Effector memory CD4-positive, alpha-beta T cell (primary cell): Measurements from ENCODE around the gene NTRK2.

Experiments used
- DNase-seq, 3 donors: peaks; one replicate each; pipeline ENCODE4 v3.0.0-alpha.2; 2020
- H3K27ac ChIP-seq: 2 replicates; pipeline ENCODE4 v1.7.0; 2013; ENCODE audit warnings: mild to moderate bottlenecking, low read length, moderate library complexity; ENCODE audit not compliant: insufficient read depth, poor library complexity, severe bottlenecking
- H3K27me3 ChIP-seq: replicated peaks from 2 replicates; pipeline ENCODE4 v1.7.0; 2013; ENCODE audit warnings: mild to moderate bottlenecking, low read length; ENCODE audit not compliant: insufficient read depth, control insufficient read depth, poor library complexity, severe bottlenecking
- H3K36me3 ChIP-seq: 2 replicates; pipeline ENCODE4 v1.7.0; 2013; ENCODE audit warnings: mild to moderate bottlenecking, low read length, moderate library complexity; ENCODE audit not compliant: control insufficient read depth, insufficient read depth
- H3K4me1 ChIP-seq: 2 replicates; pipeline ENCODE4 v1.7.0; 2013; ENCODE audit warnings: low read length, mild to moderate bottlenecking; ENCODE audit not compliant: control insufficient read depth, insufficient read depth, poor library complexity, severe bottlenecking
- H3K4me3 ChIP-seq: 2 replicates; pipeline ENCODE4 v1.7.0; 2013; ENCODE audit warnings: low read length, low read depth, mild to moderate bottlenecking; ENCODE audit not compliant: insufficient read depth, poor library complexity, severe bottlenecking
- H3K9me3 ChIP-seq: 2 replicates; pipeline ENCODE4 v1.7.0; 2013; ENCODE audit warnings: mild to moderate bottlenecking, low read length, moderate library complexity; ENCODE audit not compliant: control insufficient read depth

NTRK2 gene

DNA sequence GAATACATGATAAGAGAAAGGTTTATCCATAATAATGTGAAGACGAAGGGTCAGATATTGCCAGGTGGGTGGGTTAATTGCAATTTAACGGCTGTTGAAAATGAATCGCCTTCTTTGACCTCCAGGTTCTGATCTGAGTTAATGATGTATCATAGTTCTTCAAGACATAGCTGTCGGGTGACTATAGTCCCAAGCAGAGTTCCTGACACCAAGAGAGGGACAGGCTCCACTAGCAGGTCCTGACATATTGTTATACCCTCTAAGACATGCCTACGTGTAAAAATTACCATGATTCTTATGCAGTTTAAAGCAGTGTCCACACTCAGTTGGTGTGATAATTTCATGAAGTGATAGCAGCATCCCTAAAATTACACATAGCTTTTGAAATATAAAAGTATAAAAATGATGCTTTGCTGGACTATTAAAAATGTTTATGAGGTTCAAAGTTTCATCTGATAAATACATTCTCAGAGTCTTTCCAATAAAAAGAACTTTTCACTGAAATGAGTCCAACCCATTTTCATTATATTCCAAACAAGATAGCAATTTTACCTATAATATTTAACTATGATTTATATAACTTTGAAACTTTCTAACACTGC lies 53.0 kb downstream of the NTRK2 start:
- Histone ChIP-seq H3K27me3 (no peaks in the 10 kb centered on the region), H3K27ac (no peak overlapping the region), H3K4me3 (no peak overlapping the region), H3K9me3 (no peaks in the 10 kb centered on the region), H3K36me3 (no peaks in the 10 kb centered on the region), H3K4me1 (no peaks in the 10 kb centered on the region)
- no peak for DNase-seq

GRCh38 chr9:84723426-84723825 lies 53.9 kb downstream of the NTRK2 start:
- no peaks in the 10 kb centered on the region for H3K27me3 ChIP-seq
- no peak overlapping the region for H3K4me3 ChIP-seq
- H3K36me3 ChIP-seq: no peaks in the 10 kb centered on the region
- DNase-seq: no peak
- H3K4me1 ChIP-seq: no peaks in the 10 kb centered on the region
- H3K27ac ChIP-seq: no peak overlapping the region
- H3K9me3 ChIP-seq: no peaks in the 10 kb centered on the region

GRCh38 chr9:84731696-84732095 lies 62.2 kb downstream of the NTRK2 start:
- no peaks in the 10 kb centered on the region for H3K36me3 ChIP-seq
- H3K4me1 ChIP-seq: no peaks in the 10 kb centered on the region
- H3K9me3 ChIP-seq: no peaks in the 10 kb centered on the region
- H3K4me3 ChIP-seq: no peak overlapping the region
- H3K27me3 ChIP-seq: no peaks in the 10 kb centered on the region
- no peak for DNase-seq
- H3K27ac ChIP-seq: no peak overlapping the region

- H3K36me3 ChIP-seq: no peaks in the 10 kb centered on the region
- H3K4me1 ChIP-seq: no peaks in the 10 kb centered on the region
- H3K9me3 ChIP-seq: no peaks in the 10 kb centered on the region
- H3K27ac ChIP-seq: no peak overlapping the region
- no peak for DNase-seq
- no peaks in the 10 kb centered on the region for H3K27me3 ChIP-seq
- no peak overlapping the region for H3K4me3 ChIP-seq
These were observed 66.6 kb downstream of the NTRK2 start for GRCh38 chr9:84736081-84736480.

- Histone ChIP-seq H3K27ac (no peak overlapping the region), H3K36me3 (no peaks in the 10 kb centered on the region), H3K27me3 (no peaks in the 10 kb centered on the region), H3K4me3 (no peak overlapping the region), H3K4me1 (no peaks in the 10 kb centered on the region), H3K9me3 (no peaks in the 10 kb centered on the region)
- no peak for DNase-seq
These were observed 67.0 kb downstream of the NTRK2 start for GRCh38 chr9:84736536-84736935.

DNA sequence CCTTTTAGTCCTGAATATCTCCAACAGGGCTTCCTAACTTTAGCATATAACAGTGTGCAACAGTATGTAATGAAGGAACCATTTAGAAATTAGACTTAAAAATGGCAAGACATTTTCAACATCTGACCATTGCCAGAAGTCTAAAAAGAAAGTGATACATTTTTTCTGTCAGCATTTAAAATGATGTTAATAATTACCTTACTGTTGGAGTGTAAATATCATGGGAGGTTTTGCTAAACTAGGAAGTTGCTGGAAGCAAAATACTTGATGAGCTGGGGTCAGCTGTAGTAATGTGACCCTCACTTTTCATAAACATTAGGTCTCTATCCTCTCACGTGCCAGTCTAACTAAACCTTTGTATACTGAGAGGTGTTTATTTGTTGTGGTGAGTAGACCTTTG lies 68.8 kb downstream of the NTRK2 start:
- Histone ChIP-seq H3K4me1 (no peaks in the 10 kb centered on the region), H3K4me3 (no peak overlapping the region), H3K27me3 (no peaks in the 10 kb centered on the region), H3K36me3 (no peaks in the 10 kb centered on the region), H3K27ac (no peak overlapping the region), H3K9me3 (no peaks in the 10 kb centered on the region)
- DNase-seq: no peak

DNA sequence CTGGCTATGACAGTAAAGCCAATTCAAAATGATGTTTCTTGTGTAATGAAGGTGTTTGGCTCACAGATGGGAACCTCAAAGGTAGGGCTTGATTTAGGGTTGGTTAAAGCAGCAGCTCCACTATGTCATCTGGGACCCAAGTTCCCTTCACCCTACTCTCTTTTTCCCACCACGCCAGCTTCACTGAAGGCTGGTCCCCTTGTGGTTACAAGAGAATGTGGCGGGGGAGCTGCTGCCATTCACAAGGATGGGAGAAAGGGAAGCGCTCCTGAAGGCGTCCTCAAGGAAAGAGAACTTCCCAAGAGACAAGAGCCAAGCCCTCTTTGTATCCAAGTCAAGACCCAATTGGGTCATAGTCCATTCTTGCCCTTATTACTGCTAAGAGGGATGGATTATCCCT lies 72.7 kb downstream of the NTRK2 start:
- H3K27ac ChIP-seq: no peak overlapping the region

DNA sequence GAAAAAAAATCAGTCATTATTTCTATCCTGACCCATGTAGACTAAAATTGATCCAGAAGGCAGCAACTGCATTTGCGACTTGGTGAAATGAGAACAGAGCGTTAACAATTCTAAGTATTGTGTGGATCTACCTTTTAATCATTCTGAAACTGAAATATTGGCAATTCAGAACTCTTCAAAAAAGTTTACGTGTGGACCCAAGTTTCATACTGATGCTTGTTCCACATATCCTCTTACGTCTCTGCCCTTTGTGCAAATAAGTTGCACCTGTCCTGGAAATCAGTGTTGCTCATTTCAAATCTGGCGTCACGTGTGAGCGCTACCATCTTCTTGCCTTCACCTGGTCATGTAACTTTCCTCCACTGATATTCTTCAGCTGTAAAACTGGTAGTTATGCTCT lies 74.7 kb downstream of the NTRK2 start:
- no peaks in the 10 kb centered on the region for H3K9me3 ChIP-seq
- H3K4me3 ChIP-seq: no peak overlapping the region
- H3K36me3 ChIP-seq: no peaks in the 10 kb centered on the region
- DNase-seq: no peak
- no peaks in the 10 kb centered on the region for H3K4me1 ChIP-seq
- no peak overlapping the region for H3K27ac ChIP-seq
- no peaks in the 10 kb centered on the region for H3K27me3 ChIP-seq

More for the DNA sequence above, 72.7 kb downstream of the NTRK2 start:
- H3K27me3 ChIP-seq: no peaks in the 10 kb centered on the region
- no peaks in the 10 kb centered on the region for H3K9me3 ChIP-seq
- H3K4me3 ChIP-seq: no peak overlapping the region
- H3K36me3 ChIP-seq: no peaks in the 10 kb centered on the region
- H3K4me1 ChIP-seq: no peaks in the 10 kb centered on the region
- DNase-seq: no peak

DNA sequence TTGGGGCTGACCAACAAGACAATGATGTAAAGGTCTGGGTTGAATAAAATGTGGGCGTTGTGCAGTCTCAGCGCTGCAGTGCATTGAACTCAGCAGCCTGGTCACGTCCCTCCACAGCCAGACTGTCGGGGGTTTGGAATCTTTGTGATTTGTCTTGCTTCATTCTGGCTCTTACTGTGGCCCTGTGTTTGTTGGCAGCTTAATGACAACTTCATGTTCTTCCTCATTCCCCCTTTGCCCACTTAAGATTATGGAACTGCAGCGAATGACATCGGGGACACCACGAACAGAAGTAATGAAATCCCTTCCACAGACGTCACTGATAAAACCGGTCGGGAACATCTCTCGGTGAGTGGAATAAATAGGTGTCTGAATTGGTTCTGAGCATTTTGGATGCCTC lies 75.2 kb downstream of the NTRK2 start:
- Histone ChIP-seq H3K36me3 (no peaks in the 10 kb centered on the region), H3K4me1 (no peaks in the 10 kb centered on the region), H3K4me3 (no peak overlapping the region), H3K9me3 (no peaks in the 10 kb centered on the region), H3K27me3 (no peaks in the 10 kb centered on the region), H3K27ac (no peak overlapping the region)
- no peak for DNase-seq

GRCh38 chr9:84748112-84748511 lies 78.6 kb downstream of the NTRK2 start:
- no peak for DNase-seq
- no peaks in the 10 kb centered on the region for H3K9me3 ChIP-seq
- H3K36me3 ChIP-seq: no peaks in the 10 kb centered on the region
- H3K4me3 ChIP-seq: no peak overlapping the region
- peaks cover 7% of the 10 kb centered on the region for H3K4me1 ChIP-seq
- no peaks in the 10 kb centered on the region for H3K27me3 ChIP-seq
- H3K27ac ChIP-seq: no peak overlapping the region
